Right forelimb (tissue), 1 donor: ENCODE results near the gene TNIP2.
"Not testable (repeated sequence)": the region's sequence is repeated elsewhere in the genome, so short reads cannot be mapped to it uniquely, and the experiment has no call there.

ENCODE experiments used
- DNase-seq: peaks from one replicate; pipeline ENCODE4 v3.0.0-alpha.2; 2018

TNIP2 gene

GRCh38 chr4:2743518-2744445, 12.4 kb downstream of the TNIP2 start:
- no peak for DNase-seq

GRCh38 chr4:2742823-2743517, 13.2 kb downstream of the TNIP2 start:
- no peak for DNase-seq

- peak; percentile 34 for DNase-seq
These were observed 13.9 kb downstream of the TNIP2 start for GRCh38 chr4:2742081-2742822.

GRCh38 chr4:2741626-2742025, 14.5 kb downstream of the TNIP2 start:
- peak; percentile 18 for DNase-seq

GRCh38 chr4:2738296-2738695, 17.8 kb downstream of the TNIP2 start:
- not testable (repeated sequence) for DNase-seq

GRCh38 chr4:2735869-2736268, 20.3 kb downstream of the TNIP2 start:
- DNase-seq, result no peak

GRCh38 chr4:2734612-2735011, 21.5 kb downstream of the TNIP2 start:
- no peak for DNase-seq

GRCh38 chr4:2733844-2734574, 22.1 kb downstream of the TNIP2 start:
- DNase-seq, result peak; percentile 21

- DNase-seq, result peak; percentile 28
These were observed 22.9 kb downstream of the TNIP2 start for GRCh38 chr4:2733001-2733843.

- peak; percentile 41 for DNase-seq
These were observed 23.6 kb downstream of the TNIP2 start for GRCh38 chr4:2732526-2732925.

- DNase-seq, result peak; percentile 40
These were observed 24.2 kb downstream of the TNIP2 start for GRCh38 chr4:2731907-2732317.

GRCh38 chr4:2729533-2729875, 26.6 kb downstream of the TNIP2 start:
- DNase-seq, result peak; percentile 28

GRCh38 chr4:2728806-2729532, 27.2 kb downstream of the TNIP2 start:
- DNase-seq, result peak; percentile 10

GRCh38 chr4:2728221-2728620, 27.9 kb downstream of the TNIP2 start:
- peak; percentile 18 for DNase-seq

GRCh38 chr4:2726881-2727280, 29.3 kb downstream of the TNIP2 start:
- DNase-seq, result peak; percentile 16

- DNase-seq, result peak; percentile 24
These were observed 30.8 kb downstream of the TNIP2 start for GRCh38 chr4:2725380-2725779.

GRCh38 chr4:2723751-2724150, 32.4 kb downstream of the TNIP2 start:
- no peak for DNase-seq

- DNase-seq, result peak; percentile 19
These were observed 34.1 kb downstream of the TNIP2 start for GRCh38 chr4:2722033-2722432.

- DNase-seq, result peak; percentile 30
These were observed 34.5 kb downstream of the TNIP2 start for GRCh38 chr4:2721586-2721985.

GRCh38 chr4:2716236-2716635, 39.9 kb downstream of the TNIP2 start:
- no peak for DNase-seq

GRCh38 chr4:2715426-2715825, 40.7 kb downstream of the TNIP2 start:
- no peak for DNase-seq
